Metanephros (tissue), 1 donor: ENCODE measurements around the gene FLRT1. TPM values are rescaled to one million over a fixed set of nuclear protein-coding genes. Genes with fewer than 3 reads are reported as not detected.

Experiments
- total RNA-seq: library from RNA; depleted of rRNA; stranded (reverse); fragments of >200 nt; gene quantifications from one replicate; pipeline ENCODE4 v1.2.3, GENCODE V29; 2014

Gene FLRT1
- total RNA-seq: 6.1 TPM

GRCh38 chr11:64035576-64035975 lies at the start of gene FLRT1:
FLRT1 (plus strand) TSS chr11:64035931; CDS start chr11:64116268, 80,337 bp downstream.

GRCh38 chr11:63986156-63986931 lies 49.4 kb upstream of the FLRT1 start, which contains the start of gene OTUB1:
OTUB1 (plus strand) TSS chr11:63986438; CDS start chr11:63986457, 19 bp downstream.

Other genes starting within 250 kb of the FLRT1 start
- 9.4 TPM for gene SPINDOC, start 222.5 kb upstream of the FLRT1 start, total RNA-seq
- gene MARK2, start 196.8 kb upstream of the FLRT1 start, total RNA-seq: 21.9 TPM
- 4.1 TPM for gene RCOR2, start 118.8 kb upstream of the FLRT1 start, total RNA-seq
- 18.7 TPM for gene NAA40, start 96.9 kb upstream of the FLRT1 start, total RNA-seq
- gene COX8A, start 61.3 kb upstream of the FLRT1 start, total RNA-seq: 494 TPM
- 49.4 TPM for gene OTUB1, start 49.5 kb upstream of the FLRT1 start, total RNA-seq
- gene MACROD1, start 130.2 kb downstream of the FLRT1 start, total RNA-seq: 36.0 TPM
- 114 TPM for gene STIP1, start 150.2 kb downstream of the FLRT1 start, total RNA-seq
- 13.4 TPM for gene FERMT3, start 170.8 kb downstream of the FLRT1 start, total RNA-seq
- gene TRPT1, start 190.3 kb downstream of the FLRT1 start, total RNA-seq: 35.5 TPM
- gene NUDT22, start 190.3 kb downstream of the FLRT1 start, total RNA-seq: 51.3 TPM
- 28.6 TPM for gene DNAJC4, start 194.6 kb downstream of the FLRT1 start, total RNA-seq
- gene VEGFB, start 198.7 kb downstream of the FLRT1 start, total RNA-seq: 50.6 TPM
- gene FKBP2, start 205.2 kb downstream of the FLRT1 start, total RNA-seq: 104 TPM
- 48.6 TPM for gene PPP1R14B, start 211.0 kb downstream of the FLRT1 start, total RNA-seq
- gene PLCB3, start 215.6 kb downstream of the FLRT1 start, total RNA-seq: 16.9 TPM
- 101 TPM for gene BAD, start 248.7 kb downstream of the FLRT1 start, total RNA-seq
- 13.6 TPM for gene GPR137, start 249.9 kb downstream of the FLRT1 start, total RNA-seq